A673 (cell line): ENCODE data around the gene PI4K2A. TPM values are rescaled to one million over a fixed set of nuclear protein-coding genes. Genes with fewer than 3 reads are reported as not detected.

ENCODE experiments used
- BruUV-seq: library from RNA; stranded (reverse); fragments of 400-500 nt; replicated peaks from 2 replicates; lab custom pipeline; 2021; lab: Mats Ljungman, UMichigan
- CTCF ChIA-PET: fragments of 300-600 bp; sonication (Branson Sonifier 250); formaldehyde crosslinking; loops from one replicate; lab custom pipeline; 2022; ENCODE audit warnings: antibody characterized with exemption; lab: Charles Lee
- POLR2A ChIA-PET: fragments of 300-600 bp; sonication (Branson Sonifier 250); formaldehyde crosslinking; loops from one replicate; lab custom pipeline; 2022; ENCODE audit warnings: antibody characterized with exemption; ENCODE audit not compliant: low non-redundant PET; lab: Charles Lee
- DNase-seq: peaks from one replicate; pipeline ENCODE4 v3.0.0-alpha.2; 2015; ENCODE audit warnings: low spot score
- H3K27ac ChIP-seq: fragments of 200-600 bp; sonication (generic); 2 replicates; pipeline ENCODE4 v1.5.1; 2016; ENCODE audit warnings: mixed run types, low read depth, mild to moderate bottlenecking, mixed read lengths, antibody characterized with exemption, low read length; ENCODE audit not compliant: poor library complexity, severe bottlenecking
- H3K27me3 ChIP-seq: fragments of 200-600 bp; sonication (generic); replicated peaks from 2 replicates; pipeline ENCODE4 v1.6.1; 2017; ENCODE audit warnings: mixed run types, low read depth, mild to moderate bottlenecking, mixed read lengths, antibody characterized with exemption, low read length; ENCODE audit not compliant: insufficient read depth, poor library complexity
- H3K36me3 ChIP-seq: fragments of 200-600 bp; sonication (generic); 2 replicates; pipeline ENCODE4 v1.6.1; 2016; ENCODE audit warnings: mixed run types, mild to moderate bottlenecking, mixed read lengths, antibody characterized with exemption, low read length; ENCODE audit not compliant: insufficient read depth, poor library complexity, severe bottlenecking
- H3K4me1 ChIP-seq: fragments of 200-600 bp; sonication (generic); 2 replicates; pipeline ENCODE4 v1.6.1; 2017; ENCODE audit warnings: mixed run types, mild to moderate bottlenecking, mixed read lengths, antibody characterized with exemption, low read length; ENCODE audit not compliant: insufficient read depth, poor library complexity, severe bottlenecking
- H3K4me3 ChIP-seq: fragments of 200-600 bp; sonication (generic); 2 replicates; pipeline ENCODE4 v1.5.1; 2016; ENCODE audit warnings: low read depth, mixed run types, mild to moderate bottlenecking, mixed read lengths, low read length; ENCODE audit not compliant: poor library complexity, severe bottlenecking
- H3K9me3 ChIP-seq: fragments of 200-600 bp; sonication (generic); 2 replicates; pipeline ENCODE4 v1.6.1; 2016; ENCODE audit warnings: mixed run types, low read depth, mild to moderate bottlenecking, mixed read lengths, antibody characterized with exemption, low read length; ENCODE audit not compliant: poor library complexity, severe bottlenecking
- EZH2 ChIP-seq: fragments of 200-600 bp; sonication (generic); IDR thresholded peaks from 2 replicates; pipeline ENCODE4 v1.6.1; 2017; ENCODE audit warnings: borderline replicate concordance, low read depth, mild to moderate bottlenecking, mixed read lengths, antibody characterized with exemption, low read length; ENCODE audit not compliant: poor library complexity, severe bottlenecking
- intact Hi-C: fragments of 100-400 bp; cut with micrococcal nuclease; formaldehyde crosslinking; loops from one replicate; pipeline ENCODE4 v1.10.0; 2022; ENCODE audit not compliant: unreplicated experiment
- total RNA-seq: library from RNA; stranded (reverse); gene quantifications from 2 replicates; pipeline ENCODE4 v1.2.3, GENCODE V29; 2021
- TF ChIP-seq, protein P1 (sequence below): fragments of 300-800, 200-600 bp; sonication (generic); conservative IDR thresholded peaks from 2 replicates; pipeline ENCODE4 v1.5.1; 2017; ENCODE audit warnings: low read depth, mild to moderate bottlenecking, antibody characterized with exemption, low read length, moderate library complexity, mixed read lengths

PI4K2A gene
- total RNA-seq, 1 experiment from 2014 or later = 23.6 TPM

GRCh38 chr10:97659589-97659988, 19.1 kb downstream of the PI4K2A start:
- CTCF ChIA-PET = interaction anchor here (1.0 kb wide), 1 partner anchor 50 kb away, joined by 3 read pairs; no protein-coding TSS in a partner anchor

DNA sequence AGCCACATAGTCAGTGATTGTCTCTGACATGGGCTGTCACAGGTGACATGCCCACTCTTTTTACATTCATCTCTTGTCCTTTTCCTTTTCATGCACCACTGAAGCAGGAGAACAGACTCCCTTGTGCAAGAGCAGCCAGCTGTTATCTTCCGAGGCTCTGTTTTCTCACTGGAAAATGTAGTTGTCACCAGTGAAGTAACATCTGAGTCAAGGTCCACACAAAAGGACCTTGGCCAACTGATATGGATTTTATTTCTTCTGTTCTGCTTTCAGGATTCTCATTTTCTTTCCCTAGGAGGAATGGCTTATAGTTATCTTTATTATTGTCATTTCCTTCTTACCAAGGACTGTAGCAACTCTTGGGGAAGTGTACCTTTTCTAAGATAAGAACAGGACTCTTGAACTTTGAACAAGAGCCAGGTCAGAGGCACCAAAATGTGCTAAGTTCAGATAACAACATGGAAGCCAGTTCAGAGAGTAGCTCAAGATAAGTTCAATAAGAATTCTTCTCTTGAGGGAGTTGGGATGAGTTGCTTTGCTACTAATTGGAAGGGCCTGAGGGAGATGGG, 23.9 kb downstream of the PI4K2A start:
- intact Hi-C loops = no loop called here
- POLR2A ChIA-PET = no interaction called here
- no peak for DNase-seq

More at GRCh38 chr10:97659589-97659988, 19.1 kb downstream of the PI4K2A start:
- no peaks in the 10 kb centered on the region for H3K27me3 ChIP-seq
- intact Hi-C loops = no loop called here
- H3K4me1 ChIP-seq = no peaks in the 10 kb centered on the region
- DNase-seq = peak; percentile 29
- no peaks in the 10 kb centered on the region for H3K9me3 ChIP-seq
- peak overlapping the region; percentile 35 for H3K27ac ChIP-seq
- H3K36me3 ChIP-seq = peaks cover 48% of the 10 kb centered on the region
- TF ChIP-seq EZH2 = no peak
- TF ChIP-seq, protein P1, sequence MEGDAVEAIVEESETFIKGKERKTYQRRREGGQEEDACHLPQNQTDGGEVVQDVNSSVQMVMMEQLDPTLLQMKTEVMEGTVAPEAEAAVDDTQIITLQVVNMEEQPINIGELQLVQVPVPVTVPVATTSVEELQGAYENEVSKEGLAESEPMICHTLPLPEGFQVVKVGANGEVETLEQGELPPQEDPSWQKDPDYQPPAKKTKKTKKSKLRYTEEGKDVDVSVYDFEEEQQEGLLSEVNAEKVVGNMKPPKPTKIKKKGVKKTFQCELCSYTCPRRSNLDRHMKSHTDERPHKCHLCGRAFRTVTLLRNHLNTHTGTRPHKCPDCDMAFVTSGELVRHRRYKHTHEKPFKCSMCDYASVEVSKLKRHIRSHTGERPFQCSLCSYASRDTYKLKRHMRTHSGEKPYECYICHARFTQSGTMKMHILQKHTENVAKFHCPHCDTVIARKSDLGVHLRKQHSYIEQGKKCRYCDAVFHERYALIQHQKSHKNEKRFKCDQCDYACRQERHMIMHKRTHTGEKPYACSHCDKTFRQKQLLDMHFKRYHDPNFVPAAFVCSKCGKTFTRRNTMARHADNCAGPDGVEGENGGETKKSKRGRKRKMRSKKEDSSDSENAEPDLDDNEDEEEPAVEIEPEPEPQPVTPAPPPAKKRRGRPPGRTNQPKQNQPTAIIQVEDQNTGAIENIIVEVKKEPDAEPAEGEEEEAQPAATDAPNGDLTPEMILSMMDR = no peak
- no peak overlapping the region for H3K4me3 ChIP-seq
- no TSS peak for BruUV-seq
- POLR2A ChIA-PET = no interaction called here

GRCh38 chr10:97666992-97667391, 26.5 kb downstream of the PI4K2A start:
- CTCF ChIA-PET = no interaction called here
- Histone ChIP-seq H3K27me3 (no peaks in the 10 kb centered on the region), H3K36me3 (peaks cover 32% of the 10 kb centered on the region), H3K27ac (no peak overlapping the region), H3K4me1 (no peaks in the 10 kb centered on the region), H3K4me3 (no peak overlapping the region), H3K9me3 (no peaks in the 10 kb centered on the region)
- no TSS peak for BruUV-seq
- DNase-seq = no peak
- intact Hi-C loops = no loop called here
- POLR2A ChIA-PET = no interaction called here
- TF ChIP-seq, protein P1 = no peak
- no peak for TF ChIP-seq EZH2

More for the DNA sequence above, 23.9 kb downstream of the PI4K2A start:
- H3K4me1 ChIP-seq = no peaks in the 10 kb centered on the region
- H3K9me3 ChIP-seq = no peaks in the 10 kb centered on the region
- TF ChIP-seq, protein P1 = no peak
- TF ChIP-seq EZH2 = no peak
- H3K4me3 ChIP-seq = no peak overlapping the region
- BruUV-seq = no TSS peak
- H3K36me3 ChIP-seq = peaks cover 36% of the 10 kb centered on the region
- CTCF ChIA-PET = no interaction called here
- no peak overlapping the region for H3K27ac ChIP-seq
- H3K27me3 ChIP-seq = no peaks in the 10 kb centered on the region
